HG03139 (cell line): Measurements from ENCODE around the gene GALNT15.

Experiments used
- ATAC-seq: cut with Tn5 transposase; IDR thresholded peaks from one replicate; pipeline ENCODE4 v1.9.1; 2021; ENCODE audit not compliant: unreplicated experiment

Gene GALNT15

GRCh38 chr3:16251316-16252085, 77.0 kb downstream of the GALNT15 start:
- ATAC-seq, result no peak

DNA sequence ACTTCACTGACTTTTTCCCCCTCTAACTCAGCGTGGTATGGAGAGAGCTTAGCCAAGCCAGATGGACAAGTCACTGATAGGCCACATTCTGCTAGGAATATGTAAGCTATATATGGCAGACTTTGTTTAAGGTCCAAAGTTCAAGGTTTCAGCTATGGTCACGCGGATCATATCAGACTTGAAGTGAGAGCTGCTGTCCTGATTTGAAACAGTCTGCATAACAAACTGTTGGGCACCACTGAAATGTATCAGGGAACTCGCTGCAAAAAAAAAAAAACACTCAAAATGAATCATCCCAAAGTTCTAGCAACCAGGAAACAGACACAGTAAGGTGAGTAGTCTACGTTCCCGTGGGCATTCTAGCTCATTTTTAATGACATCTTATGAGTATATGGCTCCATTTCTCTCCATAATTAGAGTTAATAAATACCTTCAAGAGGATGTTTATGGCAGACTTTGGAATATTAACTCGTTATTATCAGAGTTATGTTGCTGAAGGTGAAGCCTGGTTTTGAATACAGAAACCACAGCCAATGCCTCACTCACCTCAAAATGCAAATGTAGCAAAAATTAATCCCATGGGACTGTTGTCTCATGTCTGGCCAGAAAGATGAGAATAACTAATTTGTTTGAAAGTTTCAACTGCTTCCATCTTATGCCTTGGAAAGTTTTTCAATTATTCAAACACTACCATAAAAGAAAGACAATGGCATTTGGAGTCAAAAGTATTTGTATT, 77.9 kb downstream of the GALNT15 start:
- no peak for ATAC-seq

DNA sequence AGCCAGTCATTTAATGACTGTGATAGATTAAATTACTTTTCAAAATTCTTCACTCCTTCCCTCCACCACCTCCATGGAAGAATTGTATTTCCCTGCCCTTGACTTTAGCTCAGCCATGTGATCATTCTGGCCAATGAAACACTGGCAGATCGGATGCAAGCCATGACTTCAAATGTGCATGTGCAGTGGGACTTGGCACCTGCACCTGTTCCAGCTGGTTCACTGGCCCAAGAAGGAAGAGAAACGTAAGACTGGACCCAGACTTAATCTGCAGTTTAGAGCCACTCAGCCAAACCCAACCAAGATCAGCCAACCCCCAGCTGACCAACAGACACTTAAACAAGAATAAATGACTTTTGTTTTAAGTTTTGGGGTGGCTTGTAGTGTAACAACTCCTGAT, 78.5 kb downstream of the GALNT15 start:
- ATAC-seq, result no peak

GRCh38 chr3:16253601-16254000, 79.1 kb downstream of the GALNT15 start:
- ATAC-seq, result no peak

- no peak for ATAC-seq
Observed at GRCh38 chr3:16254916-16255315, 80.4 kb downstream of the GALNT15 start.

DNA sequence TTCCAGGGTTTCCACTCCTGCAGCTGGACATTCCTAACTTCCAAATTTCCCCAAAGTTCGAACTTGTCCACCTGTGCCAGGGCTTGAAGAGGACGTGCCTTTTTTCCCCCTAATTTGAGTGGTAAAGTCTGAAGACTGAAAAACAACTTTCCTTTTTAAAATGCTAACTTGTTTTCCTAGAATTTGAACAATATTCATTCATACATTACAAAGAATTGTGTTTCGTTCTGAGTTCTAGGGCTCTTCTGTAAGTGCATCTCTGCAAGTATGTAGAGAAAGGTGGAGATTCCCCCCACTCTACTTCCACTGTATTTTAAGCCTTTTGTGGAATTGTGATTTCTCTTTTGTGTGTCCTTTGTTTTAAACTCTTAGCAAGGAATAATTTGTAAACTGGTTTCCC, 80.8 kb downstream of the GALNT15 start:
- no peak for ATAC-seq

- ATAC-seq, result no peak
Observed at GRCh38 chr3:16255726-16256125, 81.2 kb downstream of the GALNT15 start.

DNA sequence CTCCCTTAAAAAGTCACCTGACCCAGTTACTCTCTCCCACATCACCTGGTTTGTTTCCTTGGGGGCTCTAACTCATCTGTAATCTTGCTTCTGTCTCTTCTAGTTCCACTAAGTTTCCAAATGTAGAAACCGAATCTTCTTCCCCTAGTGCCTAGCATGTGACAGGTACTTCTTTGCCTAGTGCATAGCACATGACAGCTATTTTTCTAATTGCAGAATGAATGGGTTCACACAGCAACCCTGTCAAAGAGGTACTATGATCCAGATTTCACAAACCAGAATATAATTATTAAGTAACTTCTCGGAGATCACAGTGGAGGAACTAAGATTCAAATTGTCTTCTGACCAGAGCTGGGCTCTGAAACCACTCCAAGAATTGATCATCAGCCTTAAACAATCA, 82.8 kb downstream of the GALNT15 start:
- no peak for ATAC-seq

- no peak for ATAC-seq
Observed at GRCh38 chr3:16258177-16258576, 83.7 kb downstream of the GALNT15 start.

GRCh38 chr3:16258866-16259265, 84.4 kb downstream of the GALNT15 start:
- no peak for ATAC-seq

DNA sequence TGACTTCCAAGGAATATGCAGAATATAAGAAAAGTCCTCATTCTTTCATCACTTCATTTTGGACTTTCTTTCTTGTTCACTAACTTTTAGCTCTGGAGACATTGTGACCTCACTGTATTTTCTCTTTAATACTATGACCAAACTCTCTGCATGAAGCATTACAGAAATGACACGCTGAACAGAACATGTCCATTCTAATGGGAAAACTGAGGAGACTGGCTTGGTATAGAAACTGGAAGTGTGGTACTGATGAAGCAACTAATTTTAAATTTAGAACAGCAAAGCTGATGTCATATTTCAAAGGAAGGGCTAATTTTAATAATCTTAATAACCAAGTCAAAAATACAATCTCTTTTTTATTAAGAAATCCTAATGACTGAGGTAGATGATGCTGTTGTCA, 85.6 kb downstream of the GALNT15 start:
- no peak for ATAC-seq

DNA sequence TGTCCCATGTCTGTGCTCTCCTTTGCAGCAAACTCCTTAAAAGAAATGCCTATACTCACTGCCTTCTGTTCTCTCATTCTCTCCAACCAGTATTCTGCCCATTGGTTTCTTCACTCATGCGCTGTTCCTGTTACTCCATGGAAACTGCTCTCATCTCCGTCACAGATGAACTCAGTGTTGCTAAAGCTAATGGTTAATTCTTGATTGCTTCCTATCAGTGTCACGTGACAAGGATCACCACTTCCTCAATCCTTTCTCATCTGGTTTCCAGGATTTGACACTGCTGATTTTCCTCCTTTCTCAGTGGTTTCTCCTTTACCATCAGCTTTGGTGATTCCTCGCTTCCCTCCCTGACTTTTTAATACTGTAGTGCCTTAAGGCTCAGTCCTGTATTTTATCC, 87.7 kb downstream of the GALNT15 start:
- ATAC-seq, result no peak

- peak; percentile 4 for ATAC-seq
Observed at GRCh38 chr3:16264174-16264707, 89.8 kb downstream of the GALNT15 start.

- peak; percentile 98 for ATAC-seq
Observed at GRCh38 chr3:16264708-16265454, 90.4 kb downstream of the GALNT15 start, which contains the start of the genes DPH3 and OXNAD1. Gene DPH3, minus strand, starts transcription at chr3:16264943. Its CDS starts 67 bp downstream, at chr3:16264876. Gene OXNAD1, plus strand, starts transcription at chr3:16265212. Its CDS starts 5,741 bp downstream, at chr3:16270953.

- ATAC-seq, result no peak
Observed at GRCh38 chr3:16265455-16265786, 90.9 kb downstream of the GALNT15 start.

DNA sequence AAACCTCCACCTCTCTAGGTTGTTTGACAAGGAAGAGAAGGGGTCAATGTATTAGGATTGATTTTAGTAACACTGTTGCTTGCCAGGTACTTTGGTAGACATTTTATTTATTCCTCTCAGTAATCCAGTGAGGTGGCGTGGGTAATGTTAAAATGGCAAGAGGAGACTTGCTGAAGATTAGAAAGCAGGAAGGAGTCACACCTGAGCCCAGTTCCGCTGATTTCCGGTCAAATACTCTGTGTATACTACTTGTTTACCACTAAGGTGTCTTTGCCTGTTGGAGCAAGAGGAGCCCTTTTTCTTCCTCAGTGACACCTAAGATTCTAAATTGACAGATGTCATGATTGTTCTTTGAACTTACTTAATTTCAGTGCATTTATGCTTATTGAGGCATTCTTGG, 92.2 kb downstream of the GALNT15 start:
- no peak for ATAC-seq

DNA sequence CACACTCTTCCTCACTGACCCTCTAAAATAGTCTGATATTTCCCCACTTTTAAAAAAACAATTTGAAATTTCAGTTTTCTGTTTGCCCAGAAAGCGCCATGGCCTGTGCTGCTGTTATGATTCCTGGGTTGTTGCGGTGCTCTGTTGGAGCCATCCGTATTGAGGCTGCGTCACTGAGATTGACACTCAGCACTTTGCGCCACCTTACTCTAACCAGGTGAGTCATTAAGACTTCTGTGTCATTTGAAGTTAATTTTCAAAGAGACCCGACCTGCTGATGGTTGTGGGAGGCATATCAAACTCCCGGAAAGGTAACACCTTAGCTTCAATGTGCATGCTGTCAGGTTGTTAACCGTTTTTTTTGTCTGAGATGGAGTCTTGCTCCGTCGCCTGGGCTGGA, 96.4 kb downstream of the GALNT15 start:
- ATAC-seq, result no peak

DNA sequence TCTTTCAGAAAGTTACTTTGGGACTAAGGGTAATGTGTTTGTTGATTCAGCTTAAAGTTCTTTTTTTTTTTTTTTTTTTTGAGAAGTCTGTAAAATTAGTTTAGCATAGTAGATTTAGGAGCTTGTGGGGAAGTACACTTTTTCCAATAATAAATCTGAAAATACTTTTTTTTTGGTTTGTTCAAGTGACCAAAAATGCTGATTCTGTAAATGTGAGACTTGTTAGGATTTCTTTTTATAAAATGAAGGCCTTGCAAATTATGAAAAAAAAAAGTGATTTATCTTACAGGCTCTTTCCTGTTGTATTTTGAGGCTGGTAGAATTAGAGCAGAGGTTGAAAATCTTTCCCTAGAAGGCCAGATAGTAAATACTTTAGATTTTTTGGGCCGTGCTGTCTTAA, 98.1 kb downstream of the GALNT15 start:
- no peak for ATAC-seq

DNA sequence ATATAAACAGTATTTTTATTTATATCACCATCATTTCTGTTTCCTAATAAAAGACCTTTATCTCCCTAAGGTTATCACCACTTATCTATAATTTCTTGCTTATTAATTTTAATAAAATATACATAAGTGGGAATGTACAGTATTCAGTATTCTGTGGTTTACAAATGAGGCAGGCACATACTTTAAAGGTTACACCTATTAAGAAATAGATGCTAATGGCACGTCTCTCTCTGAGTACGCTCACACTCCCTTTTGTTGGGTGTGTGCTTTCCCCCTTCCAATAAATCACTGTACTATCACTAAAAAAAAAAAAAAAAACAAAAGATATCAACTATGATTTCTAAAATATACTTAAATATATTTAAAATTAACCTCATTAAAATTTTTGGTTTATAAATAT, 99.4 kb downstream of the GALNT15 start:
- no peak for ATAC-seq

DNA sequence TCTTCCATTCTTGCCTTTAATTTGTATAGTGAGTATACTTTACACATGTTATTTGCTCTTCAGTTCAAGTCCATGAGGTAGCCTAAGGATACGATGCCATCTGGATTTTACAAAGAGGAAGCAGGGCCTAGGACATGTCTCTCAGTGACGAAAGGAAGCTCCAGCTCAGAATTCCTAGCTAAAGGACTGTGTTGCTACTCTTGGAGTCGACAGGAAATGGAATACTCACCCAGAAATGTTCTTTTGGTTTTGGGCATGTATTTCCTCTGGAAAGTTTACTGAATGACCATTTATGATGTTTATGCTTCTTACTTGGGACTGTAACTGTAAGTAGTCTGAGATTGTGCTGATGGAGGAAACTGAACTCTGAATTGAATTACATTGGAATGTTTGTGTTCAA, 103.0 kb downstream of the GALNT15 start:
- no peak for ATAC-seq

DNA sequence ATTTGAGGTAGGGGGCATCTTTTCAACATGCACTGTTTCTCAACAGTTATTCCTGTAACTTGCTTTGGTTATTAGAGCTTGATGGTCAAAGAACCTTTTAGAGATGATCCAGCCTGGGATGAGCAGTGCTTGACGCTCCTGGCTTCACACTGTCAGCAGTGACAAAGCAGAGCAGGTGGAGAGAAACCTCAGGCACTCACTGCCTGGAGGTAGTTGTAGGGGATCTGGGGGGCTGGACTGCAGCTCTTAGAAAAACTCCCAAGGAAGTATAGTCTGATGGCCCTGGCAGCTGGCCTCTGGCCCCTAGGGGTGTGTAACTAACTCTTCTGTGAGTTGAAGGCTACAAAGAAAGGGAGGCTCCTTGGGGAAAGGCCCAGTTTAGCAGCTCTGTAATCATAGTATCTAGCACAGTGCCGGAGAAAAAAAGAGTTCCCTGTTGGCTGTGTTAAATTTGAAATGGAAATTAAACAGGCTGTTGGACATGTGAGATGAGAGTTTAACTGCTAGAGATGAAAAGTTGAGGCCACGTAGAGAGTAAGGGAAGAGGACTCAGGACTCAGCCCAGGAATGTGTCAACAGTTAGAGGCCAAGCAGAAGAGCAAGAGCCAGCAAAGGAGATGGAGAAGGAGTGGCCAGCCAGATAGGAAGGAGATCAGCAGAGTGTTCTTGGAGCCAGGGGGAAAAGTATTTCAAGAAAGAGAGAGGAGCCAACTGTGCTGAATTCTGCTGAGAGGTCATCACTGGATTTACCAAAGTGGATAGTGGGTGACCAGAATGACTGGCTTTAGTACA, 104.7 kb downstream of the GALNT15 start:
- no peak for ATAC-seq
